Gastrocnemius medialis (tissue), 4 donors: ENCODE results near the gene ITPR3. TPM values are rescaled to one million over a fixed set of nuclear protein-coding genes. Genes with fewer than 3 reads are reported as not detected.

Experiments
- ATAC-seq, 2 donors: fragments of 150-250 bp; one replicate each; pipeline ENCODE4 v1.9.1; 2016
- DNase-seq, 2 donors: peaks; one replicate each; pipeline ENCODE4 v3.0.0-alpha.2; 2019
- H3K27ac ChIP-seq, 4 donors: fragments of 200-600 bp; sonication (generic); 1 replicate in 1 of 4; 2 replicates in 3 of 4; pipeline ENCODE4 v1.5.1; 2016 to 2018; ENCODE audit warnings: mild to moderate bottlenecking in 2 of 4, moderate library complexity in 1 of 4
- H3K27me3 ChIP-seq, 3 donors: fragments of 200-600 bp; sonication (generic) in 2 of 3; 1 replicate in 1 of 3; 2 replicates in 2 of 3; pipeline versions ENCODE4 v1.5.1 to v1.6.0; 2016 to 2019; ENCODE audit warnings: mild to moderate bottlenecking in 1 of 3, moderate library complexity in 1 of 3
- H3K36me3 ChIP-seq, 2 donors: fragments of 200-600 bp; sonication (generic) in 1 of 2; one replicate each; pipeline ENCODE4 v1.5.1; 2017 to 2018
- H3K4me1 ChIP-seq, 2 donors: fragments of 200-600 bp; sonication (generic) in 1 of 2; one replicate each; pipeline ENCODE4 v1.5.1; 2016 to 2017; ENCODE audit warnings: mild to moderate bottlenecking in 2 of 2
- H3K4me3 ChIP-seq, 4 donors: fragments of 200-600 bp; sonication (generic) in 3 of 4; 1 replicate in 1 of 4; 2 replicates in 3 of 4; pipeline ENCODE4 v1.5.1; 2016 to 2019; ENCODE audit warnings: mild to moderate bottlenecking in 2 of 4
- H3K9me3 ChIP-seq, 3 donors: fragments of 200-600 bp; sonication (generic) in 2 of 3; 1 replicate in 1 of 3; 2 replicates in 2 of 3; pipeline ENCODE4 v1.5.1; 2016 to 2019
- CTCF ChIP-seq, 5 experiments: fragments of 450-650 bp in 3 of 5; fragments of 200-600 bp in 2 of 5; sonication (generic) in 2 of 5; IDR thresholded peaks in 4 of 5; conservative IDR thresholded peaks in 1 of 5; 1 replicate in 4 of 5; 2 replicates in 1 of 5; pipeline ENCODE4 v1.5.1; 2016 to 2019; ENCODE audit warnings: antibody characterized with exemption in 5 of 5, mild to moderate bottlenecking in 3 of 5, moderate library complexity in 3 of 5
- POLR2A ChIP-seq, 2 donors: fragments of 450-650 bp; IDR thresholded peaks; one replicate each; pipeline ENCODE4 v1.6.1; 2017; ENCODE audit warnings: antibody characterized with exemption in 2 of 2, mild to moderate bottlenecking in 2 of 2, moderate library complexity in 2 of 2
- in situ Hi-C, 4 donors: fragments of 200-750 bp; cut with MboI; loops; one replicate each; pipeline versions ENCODE4 v1.15.0 to v1.8.0; 2017; ENCODE audit warnings: low sequenced_read_pairs in 4 of 4
- intact Hi-C: fragments of 100-400 bp; cut with DNase I; formaldehyde crosslinking; loops from one replicate; pipeline ENCODE4 v1.15.1; 2023; ENCODE audit warnings: low total_unique reads
- total RNA-seq, 4 donors: library from RNA; depleted of rRNA; stranded (reverse); fragments of >200 nt; gene quantifications; one replicate each; pipeline versions ENCODE4 v1.1.0 to v1.2.3, GENCODE V29; 2016

ITPR3 gene
- total RNA-seq, 4 donors from 2014 or later = 1.9 to 6.8 (median 4.2) TPM

GRCh38 chr6:33641602-33642001, 20.5 kb downstream of the ITPR3 start:
- no peak overlapping the region for H3K4me3 ChIP-seq
- intact Hi-C loops (no loop called here), in situ Hi-C loops (no loop called here)
- TF ChIP-seq POLR2A (IDR thresholded peaks at IDR 0.05) (no peak), CTCF (IDR thresholded peaks at IDR 0.05 in 4 of 5, conservative IDR thresholded peaks at IDR 0.05 in 1 of 5) (no peak)
- no peaks in the 10 kb centered on the region for H3K27me3 ChIP-seq
- ATAC-seq (no peak), DNase-seq (no peak)
- H3K27ac ChIP-seq = no peak overlapping the region
- no peaks in the 10 kb centered on the region for H3K4me1 ChIP-seq
- no peaks in the 10 kb centered on the region for H3K36me3 ChIP-seq
- no peaks in the 10 kb centered on the region for H3K9me3 ChIP-seq

- no peak overlapping the region for H3K27ac ChIP-seq
- no peaks in the 10 kb centered on the region for H3K36me3 ChIP-seq
- H3K4me1 ChIP-seq = no peaks in the 10 kb centered on the region
- no peak overlapping the region for H3K4me3 ChIP-seq
- in situ Hi-C loops = no loop called here
- TF ChIP-seq POLR2A (IDR thresholded peaks at IDR 0.05) (no peak), CTCF (IDR thresholded peaks at IDR 0.05 in 4 of 5, conservative IDR thresholded peaks at IDR 0.05 in 1 of 5) (no peak)
- no peaks in the 10 kb centered on the region for H3K27me3 ChIP-seq
- intact Hi-C loops = no loop called here
- H3K9me3 ChIP-seq = no peaks in the 10 kb centered on the region
- ATAC-seq = no peak
- DNase-seq = no peak
These were observed 21.8 kb downstream of the ITPR3 start for GRCh38 chr6:33642897-33643296.

GRCh38 chr6:33651403-33651802, 30.3 kb downstream of the ITPR3 start:
- intact Hi-C loops (no loop called here), in situ Hi-C loops (no loop called here)
- no peaks in the 10 kb centered on the region for H3K27me3 ChIP-seq
- no peaks in the 10 kb centered on the region for H3K36me3 ChIP-seq
- no peak overlapping the region for H3K27ac ChIP-seq
- no peak for TF ChIP-seq CTCF (IDR thresholded peaks at IDR 0.05 in 4 of 5, conservative IDR thresholded peaks at IDR 0.05 in 1 of 5)
- TF ChIP-seq POLR2A (IDR thresholded peaks at IDR 0.05) = no peak
- DNase-seq = no peak
- no peaks in the 10 kb centered on the region for H3K4me1 ChIP-seq
- no peak overlapping the region for H3K4me3 ChIP-seq
- no peak for ATAC-seq
- H3K9me3 ChIP-seq = no peaks in the 10 kb centered on the region

GRCh38 chr6:33652002-33652401, 30.9 kb downstream of the ITPR3 start:
- in situ Hi-C loops = no loop called here
- Histone ChIP-seq H3K27ac (no peak overlapping the region), H3K4me1 (no peaks in the 10 kb centered on the region), H3K36me3 (no peaks in the 10 kb centered on the region), H3K9me3 (no peaks in the 10 kb centered on the region), H3K4me3 (no peak overlapping the region), H3K27me3 (no peaks in the 10 kb centered on the region)
- DNase-seq (no peak), ATAC-seq (no peak)
- intact Hi-C loops = no loop called here
- no peak for TF ChIP-seq POLR2A (IDR thresholded peaks at IDR 0.05)

GRCh38 chr6:33654831-33655554, 33.9 kb downstream of the ITPR3 start:
- in situ Hi-C loops (no loop called here), intact Hi-C loops (no loop called here)
- no peaks in the 10 kb centered on the region for H3K4me1 ChIP-seq
- H3K36me3 ChIP-seq = peaks cover 0 to 4% of the 10 kb centered on the region in 2 donors
- DNase-seq (no peak), ATAC-seq (no peak)
- no peak overlapping the region for H3K4me3 ChIP-seq
- H3K27ac ChIP-seq = no peak overlapping the region
- TF ChIP-seq POLR2A (IDR thresholded peaks at IDR 0.05) (no peak), CTCF (IDR thresholded peaks at IDR 0.05 in 4 of 5, conservative IDR thresholded peaks at IDR 0.05 in 1 of 5) (no peak)
- no peaks in the 10 kb centered on the region for H3K27me3 ChIP-seq
- H3K9me3 ChIP-seq = no peaks in the 10 kb centered on the region
